Measurements from ENCODE around the gene FAM163B. TPM values are rescaled to one million over a fixed set of nuclear protein-coding genes. Genes with fewer than 3 reads are reported as not detected.
A peak's percentile ranks its signal among the peaks of the same experiment; 100 is the strongest.

The FAM163B gene
- polyA plus RNA-seq, 1 of the 3 experiments (the other 2 are of a cell fraction) = 0.05 TPM

GRCh38 chr9:133639613-133640012 lies 30.4 kb upstream of the FAM163B start:
- H3K27me3 ChIP-seq (ENCODE audit: insufficient read depth) = peaks cover 40% of the 10 kb centered on the region
- peak; percentile 39 for DNase-seq
- peaks cover 0 to 71% of the 10 kb centered on the region in 2 experiments; a peak in 2 of 4 replicates for H3K4me1 ChIP-seq (ENCODE audit: control insufficient read depth in 1 of 2, insufficient read depth in 2 of 2, low read depth in 1 of 2, low read length in 1 of 2)

More at GRCh38 chr9:133639613-133640012, 30.4 kb upstream of the FAM163B start:
- Histone ChIP-seq H3K4me2 (no peak overlapping the region), H4K20me1 (ENCODE audit: insufficient read depth) (no peaks in the 10 kb centered on the region), H3K27ac (ENCODE audit: low read depth in 2 of 2, low read length in 1 of 2) (peak overlapping the region in 1 of 2 experiments; percentile 100; a peak in 2 of 4 replicates), H3K36me3 (replicated peaks in 1 of 2; ENCODE audit: control insufficient read depth in 1 of 2, insufficient read depth in 2 of 2, low read length in 1 of 2) (peaks cover 0 to 4% of the 10 kb centered on the region in 2 experiments), H3K9me2 (no peaks in the 10 kb centered on the region), H3K9me3 (no peaks in the 10 kb centered on the region), H3F3A (replicated peaks; ENCODE audit: insufficient read depth) (no peaks in the 10 kb centered on the region), H2AFZ (ENCODE audit: low read depth) (no peak overlapping the region), H3K4me3 (ENCODE audit: low read depth in 2 of 2, low read length in 1 of 2) (peak overlapping the region in 1 of 2 experiments; percentile 64; a peak in 2 of 4 replicates), H3K9ac (no peak overlapping the region), H3K79me2 (ENCODE audit: insufficient read depth) (no peaks in the 10 kb centered on the region)
- ChIA-PET POLR2A (interaction anchor here (0.8 to 16.4 kb wide), 7 partner anchors 8 to 108 kb away, joined by 3 to 261 read pairs (median 4); partner anchors contain the start of genes ADAMTSL2 and FAM163B), CTCF (interaction anchor here (0.9 to 1.9 kb wide), 3 partner anchors 25 to 109 kb away, joined by 3 to 5 read pairs (median 3); no protein-coding TSS in a partner anchor)
- TF ChIP-seq IRF3 (IDR thresholded peaks at IDR 0.05; ENCODE audit: low read depth, low read length) = no peak
- TF ChIP-seq MAX (IDR thresholded peaks at IDR 0.05; ENCODE audit: low read depth) = no peak
- no peak for TF ChIP-seq TAF1 (IDR thresholded peaks at IDR 0.05; ENCODE audit: borderline replicate concordance, low read depth, low read length)
- no peak for TF ChIP-seq POLR2AphosphoS5 (IDR thresholded peaks at IDR 0.05; ENCODE audit: low read depth, low read length)
- no peak for TF ChIP-seq ELF1 (IDR thresholded peaks at IDR 0.05)
- no peak for TF ChIP-seq SIN3A (IDR thresholded peaks at IDR 0.05; ENCODE audit: borderline replicate concordance, low read depth, low read length)
- no peak for TF ChIP-seq ZBTB33 (IDR thresholded peaks at IDR 0.05; ENCODE audit: borderline replicate concordance, low read depth)
- TF ChIP-seq RFX5 (IDR thresholded peaks at IDR 0.05; ENCODE audit: low read length) = no peak
- TF ChIP-seq GATA2 (CRISPR knock-in tag; IDR thresholded peaks at IDR 0.05) = no peak
- TF ChIP-seq CHD2 (IDR thresholded peaks at IDR 0.05; ENCODE audit: low read length, partially characterized antibody) = no peak
- no peak for TF ChIP-seq PBX3 (IDR thresholded peaks at IDR 0.05)
- TF ChIP-seq RAD21 (IDR thresholded peaks at IDR 0.05; ENCODE audit: low read length) = no peak
- no peak for TF ChIP-seq TCF12 (IDR thresholded peaks at IDR 0.05)
- no peak for TF ChIP-seq NFIC (IDR thresholded peaks at IDR 0.05; ENCODE audit: borderline replicate concordance)
- TF ChIP-seq RXRA (IDR thresholded peaks at IDR 0.05; ENCODE audit: borderline replicate concordance, low read depth) = no peak
- no peak for TF ChIP-seq EP300 (IDR thresholded peaks at IDR 0.05; ENCODE audit: borderline replicate concordance in 1 of 2, low read depth in 1 of 2, low read length in 1 of 2)
- TF ChIP-seq EZH2phosphoT487 (IDR thresholded peaks at IDR 0.05; ENCODE audit: borderline replicate concordance, low read depth) = no peak
- WGBS (ENCODE audit: low lambda C conversion rate) = 14% methylated on average over 1 of the region's 8 CpGs

Measured in SK-N-SH (cell line).